Right atrium auricular region (tissue), 2 donors: Measurements from ENCODE around the gene CYB5B. TPM values are rescaled to one million over a fixed set of nuclear protein-coding genes. Genes with fewer than 3 reads are reported as not detected.
A peak's percentile ranks its signal among the peaks of the same experiment; 100 is the strongest.

Source experiments
- DNase-seq: peaks from one replicate; pipeline ENCODE4 v3.0.0-alpha.2; 2019; ENCODE audit warnings: low spot score
- H3K27ac ChIP-seq, 2 donors: fragments of 200-600 bp; sonication (generic); 1 replicate in 1 of 2; 2 replicates in 1 of 2; pipeline ENCODE4 v1.5.1; 2016 to 2019
- H3K27me3 ChIP-seq, 2 donors: fragments of 200-600 bp; sonication (generic); one replicate each; pipeline versions ENCODE4 v1.5.1 to v1.6.0; 2017 to 2019
- H3K36me3 ChIP-seq: fragments of 200-600 bp; sonication (generic); one replicate; pipeline ENCODE4 v1.5.1; 2016
- H3K4me1 ChIP-seq, 2 donors: fragments of 200-600 bp; sonication (generic); one replicate each; pipeline versions ENCODE4 v1.5.1 to v1.6.0; 2017 to 2019
- H3K4me3 ChIP-seq, 2 donors: fragments of 200-600 bp; sonication (generic); 1 replicate in 1 of 2; 2 replicates in 1 of 2; pipeline ENCODE4 v1.5.1; 2017 to 2019; ENCODE audit warnings: mild to moderate bottlenecking in 1 of 2, moderate library complexity in 1 of 2
- H3K9me3 ChIP-seq, 2 donors: fragments of 200-600 bp; sonication (generic); one replicate each; pipeline ENCODE4 v1.5.1; 2019
- total RNA-seq, 2 donors: library from RNA; depleted of rRNA; stranded (reverse); fragments of >200 nt; gene quantifications; one replicate each; pipeline ENCODE4 v1.1.0, GENCODE V29; 2016
- TF ChIP-seq, protein P1 (sequence below), 2 donors: fragments of 200-600 bp; sonication (generic); IDR thresholded peaks; one replicate each; pipeline ENCODE4 v1.5.1; 2019; ENCODE audit warnings: antibody characterized with exemption in 2 of 2

CYB5B gene
- total RNA-seq, 2 donors from 2014 or later = 29.4 to 31.9 TPM

DNA sequence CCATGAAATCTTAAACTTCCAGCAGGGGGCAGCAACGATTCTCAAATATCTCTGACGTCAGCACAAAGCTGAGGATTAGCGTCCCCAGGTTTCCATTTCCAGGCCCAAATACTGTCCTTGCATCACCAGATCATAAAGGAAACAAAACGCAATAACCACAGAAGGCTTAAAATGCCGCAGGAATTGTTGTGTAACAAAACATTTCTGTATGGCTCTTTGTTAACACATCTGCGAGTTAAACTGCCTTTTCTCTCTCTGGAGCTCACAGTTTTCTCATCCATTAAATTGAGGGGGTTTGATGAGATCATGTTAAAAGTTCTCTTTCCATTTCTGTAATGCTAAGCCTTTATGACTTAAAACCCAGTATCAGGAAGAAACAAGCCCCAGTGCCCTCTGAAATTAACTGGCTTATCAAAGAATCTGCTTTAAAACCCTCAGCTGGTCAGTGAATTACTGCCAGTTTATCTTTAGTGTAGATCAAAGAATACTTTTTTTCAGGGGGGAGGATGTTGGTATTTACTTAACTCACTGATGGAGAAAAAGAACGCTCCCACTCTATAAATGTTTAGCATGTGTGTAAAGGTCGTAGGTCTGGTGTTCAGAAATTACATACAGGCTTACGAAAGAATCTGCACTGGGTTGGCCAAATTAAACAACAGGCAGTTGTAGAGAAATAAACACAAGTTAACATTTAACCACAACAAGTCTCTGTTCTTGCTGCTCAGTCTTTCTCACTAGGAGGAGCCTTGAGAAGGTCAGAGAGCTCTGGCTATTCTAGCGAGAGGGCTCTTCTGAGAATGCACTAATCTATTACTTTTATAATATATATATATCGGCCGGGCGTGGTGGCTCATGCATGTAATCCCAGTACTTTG, 28.0 kb upstream of the CYB5B start:
- Histone ChIP-seq H3K36me3 (no peaks in the 10 kb centered on the region), H3K4me3 (no peak overlapping the region), H3K27me3 (no peaks in the 10 kb centered on the region), H3K27ac (peak overlapping the region; percentile 69 to 75), H3K4me1 (peaks cover 0 to 25% of the 10 kb centered on the region in 2 donors), H3K9me3 (no peaks in the 10 kb centered on the region)
- TF ChIP-seq, protein P1, sequence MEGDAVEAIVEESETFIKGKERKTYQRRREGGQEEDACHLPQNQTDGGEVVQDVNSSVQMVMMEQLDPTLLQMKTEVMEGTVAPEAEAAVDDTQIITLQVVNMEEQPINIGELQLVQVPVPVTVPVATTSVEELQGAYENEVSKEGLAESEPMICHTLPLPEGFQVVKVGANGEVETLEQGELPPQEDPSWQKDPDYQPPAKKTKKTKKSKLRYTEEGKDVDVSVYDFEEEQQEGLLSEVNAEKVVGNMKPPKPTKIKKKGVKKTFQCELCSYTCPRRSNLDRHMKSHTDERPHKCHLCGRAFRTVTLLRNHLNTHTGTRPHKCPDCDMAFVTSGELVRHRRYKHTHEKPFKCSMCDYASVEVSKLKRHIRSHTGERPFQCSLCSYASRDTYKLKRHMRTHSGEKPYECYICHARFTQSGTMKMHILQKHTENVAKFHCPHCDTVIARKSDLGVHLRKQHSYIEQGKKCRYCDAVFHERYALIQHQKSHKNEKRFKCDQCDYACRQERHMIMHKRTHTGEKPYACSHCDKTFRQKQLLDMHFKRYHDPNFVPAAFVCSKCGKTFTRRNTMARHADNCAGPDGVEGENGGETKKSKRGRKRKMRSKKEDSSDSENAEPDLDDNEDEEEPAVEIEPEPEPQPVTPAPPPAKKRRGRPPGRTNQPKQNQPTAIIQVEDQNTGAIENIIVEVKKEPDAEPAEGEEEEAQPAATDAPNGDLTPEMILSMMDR (IDR thresholded peaks at IDR 0.05) = peak; percentile 51 to 78
- peak; percentile 87 for DNase-seq

DNA sequence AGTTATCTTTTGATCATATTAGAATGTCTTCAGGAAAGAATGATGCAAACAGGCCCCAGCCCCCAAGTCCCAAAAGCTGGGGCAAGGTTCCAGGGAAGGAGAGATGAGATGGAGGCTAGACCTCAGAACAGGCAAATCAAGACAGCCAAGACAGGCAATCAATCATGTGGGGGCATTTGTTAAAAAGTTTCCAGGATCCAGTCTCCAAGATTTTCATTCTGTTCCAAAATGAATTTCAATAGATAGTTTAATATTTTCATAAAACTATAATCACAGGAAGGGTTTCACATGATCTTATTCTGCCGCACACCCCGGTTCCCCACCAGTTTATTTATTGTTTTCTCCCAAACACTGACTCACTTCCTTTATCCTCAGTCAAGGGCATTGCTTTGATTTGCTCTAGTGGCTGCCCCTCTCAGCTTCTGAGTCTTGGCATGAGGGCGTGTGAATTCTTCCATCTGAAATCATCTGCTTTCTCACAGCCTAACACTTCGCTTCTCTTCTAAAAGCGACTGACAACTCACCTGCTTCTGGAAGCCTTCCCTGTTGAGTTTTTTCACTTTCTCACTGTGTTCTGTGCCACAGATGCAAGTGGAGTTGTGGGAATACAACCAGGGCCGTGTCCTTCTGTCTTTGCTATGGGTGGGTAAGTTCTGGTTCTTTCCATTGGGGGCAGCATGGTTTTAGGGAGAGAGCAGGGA, 26.4 kb upstream of the CYB5B start:
- TF ChIP-seq, protein P1 (IDR thresholded peaks at IDR 0.05) = peak in 1 of 2 donors; percentile 74
- no peaks in the 10 kb centered on the region for H3K36me3 ChIP-seq
- DNase-seq = peak; percentile 66
- peak overlapping the region; percentile 56 to 83 for H3K27ac ChIP-seq
- no peaks in the 10 kb centered on the region for H3K9me3 ChIP-seq
- H3K4me3 ChIP-seq = no peak overlapping the region
- H3K4me1 ChIP-seq = peaks cover 0 to 25% of the 10 kb centered on the region in 2 donors
- H3K27me3 ChIP-seq = no peaks in the 10 kb centered on the region

DNA sequence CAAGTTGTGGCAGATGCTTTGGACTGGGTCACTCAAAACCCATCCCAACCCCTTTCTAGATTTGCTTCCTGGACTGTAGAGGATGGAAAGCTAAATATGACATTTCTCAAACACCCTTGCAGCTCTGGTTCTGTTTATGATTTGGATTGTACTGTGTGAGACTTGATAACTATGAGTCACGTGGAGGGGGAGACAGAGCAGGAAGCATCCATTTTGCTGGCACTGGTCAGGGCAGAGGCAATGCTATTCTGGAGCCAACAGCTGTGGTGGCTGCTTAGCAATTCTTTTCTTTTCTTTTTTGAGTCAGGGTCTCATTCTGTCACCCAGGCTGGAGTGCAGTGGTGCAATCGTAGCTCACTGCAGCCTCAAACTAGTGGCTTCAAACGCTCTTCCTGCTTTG, 25.1 kb upstream of the CYB5B start:
- no peaks in the 10 kb centered on the region for H3K36me3 ChIP-seq
- no peaks in the 10 kb centered on the region for H3K9me3 ChIP-seq
- H3K27ac ChIP-seq = no peak overlapping the region
- DNase-seq = peak; percentile 11
- TF ChIP-seq, protein P1 (IDR thresholded peaks at IDR 0.05) = no peak
- H3K27me3 ChIP-seq = no peaks in the 10 kb centered on the region
- peaks cover 0 to 32% of the 10 kb centered on the region in 2 donors for H3K4me1 ChIP-seq
- no peak overlapping the region for H3K4me3 ChIP-seq

DNA sequence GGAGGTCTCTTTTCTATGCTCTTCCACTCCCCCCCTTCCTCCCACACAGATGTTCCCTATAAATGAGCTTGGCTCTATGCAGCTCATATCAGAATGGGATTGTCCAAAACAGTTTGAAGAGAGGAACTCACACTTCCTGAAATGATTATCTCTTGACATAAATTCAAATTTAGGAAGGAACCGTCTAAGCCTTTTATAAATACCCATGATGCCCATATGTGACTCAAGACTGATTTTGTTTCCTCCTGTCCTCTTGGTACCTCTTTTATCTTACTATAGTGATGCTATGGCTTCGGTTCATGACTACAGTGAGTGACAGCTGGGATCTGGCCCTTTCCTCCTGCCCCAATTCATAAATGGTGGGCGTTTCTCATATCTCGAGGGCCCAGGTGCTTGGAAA, 22.0 kb upstream of the CYB5B start:
- no peak overlapping the region for H3K4me3 ChIP-seq
- TF ChIP-seq, protein P1 (IDR thresholded peaks at IDR 0.05) = no peak
- no peaks in the 10 kb centered on the region for H3K9me3 ChIP-seq
- no peaks in the 10 kb centered on the region for H3K27me3 ChIP-seq
- no peaks in the 10 kb centered on the region for H3K36me3 ChIP-seq
- no peak for DNase-seq
- H3K27ac ChIP-seq = no peak overlapping the region
- peaks cover 0 to 23% of the 10 kb centered on the region in 2 donors for H3K4me1 ChIP-seq

DNA sequence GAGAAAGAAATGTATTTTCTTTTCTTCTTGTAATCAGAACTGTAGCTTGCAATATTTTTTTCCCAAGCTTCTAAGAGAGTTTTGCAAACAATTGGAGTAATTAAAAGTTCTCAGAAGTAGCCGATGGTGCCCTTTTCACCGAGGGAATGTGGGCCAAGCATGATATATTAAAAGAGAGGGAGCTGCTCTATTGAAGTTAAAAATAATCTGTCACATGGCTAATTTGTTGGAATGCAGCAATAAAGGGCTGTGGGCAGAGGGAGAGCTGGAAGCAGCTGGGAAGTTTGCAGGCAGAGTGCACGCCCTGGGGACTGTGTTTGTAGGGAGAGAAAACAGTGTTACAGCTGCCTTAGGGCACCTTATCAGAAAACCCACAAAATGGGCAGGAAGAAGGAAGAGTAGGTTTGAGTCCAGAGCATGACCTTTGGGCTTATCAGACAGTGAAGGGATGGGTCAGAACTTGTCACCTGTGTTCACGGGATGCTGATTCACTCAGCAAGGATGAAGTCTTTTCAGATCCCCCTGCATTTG, 20.1 kb upstream of the CYB5B start:
- Histone ChIP-seq H3K9me3 (no peaks in the 10 kb centered on the region), H3K27me3 (no peaks in the 10 kb centered on the region), H3K4me1 (peaks cover 0 to 12% of the 10 kb centered on the region in 2 donors), H3K36me3 (no peaks in the 10 kb centered on the region), H3K27ac (peak overlapping the region; percentile 49 to 77), H3K4me3 (no peak overlapping the region)
- DNase-seq = no peak
- TF ChIP-seq, protein P1 (IDR thresholded peaks at IDR 0.05) = no peak
